ENCODE results near the gene LDLRAD4.
"Not testable (repeated sequence)": the region's sequence is repeated elsewhere in the genome, so short reads cannot be mapped to it uniquely, and the experiment has no call there.

Gene LDLRAD4

DNA sequence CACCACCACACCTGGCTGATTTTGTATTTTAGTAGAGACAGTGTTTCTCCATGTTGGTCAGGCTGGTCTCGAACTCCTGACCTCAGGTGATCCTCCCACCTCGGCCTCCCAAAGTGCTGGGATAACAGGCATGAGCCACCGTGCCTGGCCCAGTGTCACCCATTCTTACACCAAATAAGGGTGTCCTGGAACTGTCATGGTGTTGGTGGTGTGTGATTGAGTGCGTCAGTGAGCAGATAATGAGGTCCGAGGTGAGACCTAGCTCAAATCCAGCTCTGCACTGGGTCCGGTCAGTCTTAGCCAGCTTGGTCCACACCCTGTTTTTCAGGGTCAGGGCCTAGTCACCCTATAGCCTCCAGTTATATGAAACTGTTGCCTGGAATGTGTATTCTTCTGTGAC is 270.7 kb downstream of the LDLRAD4 start:
- not testable (repeated sequence) for H3K9me3 ChIP-seq (ENCODE audit: control insufficient read depth, insufficient read depth, low read depth, low read length); H3K4me3 ChIP-seq (ENCODE audit: low read depth, low read length); H3K27ac ChIP-seq (ENCODE audit: low read depth, low read length); H3K36me3 ChIP-seq (ENCODE audit: control insufficient read depth, insufficient read depth, low read length); H3K27me3 ChIP-seq (ENCODE audit: control insufficient read depth, insufficient read depth, low read length); H3K9ac ChIP-seq (ENCODE audit: low read length)
- peaks cover 20% of the 10 kb centered on the region for H3K4me1 ChIP-seq (ENCODE audit: control insufficient read depth, insufficient read depth, low read length)

GRCh38 chr18:13491138-13491537 is 272.6 kb downstream of the LDLRAD4 start:
- Histone ChIP-seq H3K27ac (ENCODE audit: low read depth, low read length) (no peak overlapping the region), H3K27me3 (ENCODE audit: control insufficient read depth, insufficient read depth, low read length) (no peaks in the 10 kb centered on the region), H3K9ac (ENCODE audit: low read length) (no peak overlapping the region), H3K4me1 (ENCODE audit: control insufficient read depth, insufficient read depth, low read length) (peaks cover 25% of the 10 kb centered on the region), H3K4me3 (ENCODE audit: low read depth, low read length) (no peak overlapping the region), H3K9me3 (ENCODE audit: control insufficient read depth, insufficient read depth, low read depth, low read length) (no peaks in the 10 kb centered on the region), H3K36me3 (ENCODE audit: control insufficient read depth, insufficient read depth, low read length) (no peaks in the 10 kb centered on the region)

DNA sequence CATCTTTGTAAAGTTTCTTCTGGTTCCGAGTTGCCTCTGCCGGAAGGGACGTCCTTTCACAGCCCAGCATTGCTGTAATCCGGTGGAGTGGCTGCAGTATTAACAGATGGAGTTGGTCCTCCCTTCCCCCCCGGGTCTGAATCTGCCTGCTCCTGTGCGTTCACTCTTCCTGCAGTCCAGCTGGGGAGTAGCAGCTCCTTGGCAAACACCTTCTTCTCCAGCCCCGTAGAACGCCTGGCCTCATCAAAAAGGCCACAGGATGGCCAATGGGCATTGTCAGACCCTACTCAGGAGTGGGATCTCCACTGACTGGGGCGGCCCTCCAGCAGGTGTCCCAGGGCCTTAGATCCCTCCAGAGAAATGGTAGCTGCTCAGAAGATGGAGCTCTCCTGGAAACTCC is 273.8 kb downstream of the LDLRAD4 start:
- H3K9ac ChIP-seq (ENCODE audit: low read length) = no peak overlapping the region
- H3K27ac ChIP-seq (ENCODE audit: low read depth, low read length) = no peak overlapping the region
- H3K9me3 ChIP-seq (ENCODE audit: control insufficient read depth, insufficient read depth, low read depth, low read length) = no peaks in the 10 kb centered on the region
- peaks cover 14% of the 10 kb centered on the region for H3K4me1 ChIP-seq (ENCODE audit: control insufficient read depth, insufficient read depth, low read length)
- H3K27me3 ChIP-seq (ENCODE audit: control insufficient read depth, insufficient read depth, low read length) = no peaks in the 10 kb centered on the region
- no peaks in the 10 kb centered on the region for H3K36me3 ChIP-seq (ENCODE audit: control insufficient read depth, insufficient read depth, low read length)
- H3K4me3 ChIP-seq (ENCODE audit: low read depth, low read length) = no peak overlapping the region

GRCh38 chr18:13493079-13493478 is 274.5 kb downstream of the LDLRAD4 start:
- Histone ChIP-seq H3K4me1 (ENCODE audit: control insufficient read depth, insufficient read depth, low read length) (peaks cover 7% of the 10 kb centered on the region), H3K9me3 (ENCODE audit: control insufficient read depth, insufficient read depth, low read depth, low read length) (peaks cover 5% of the 10 kb centered on the region), H3K27me3 (ENCODE audit: control insufficient read depth, insufficient read depth, low read length) (no peaks in the 10 kb centered on the region), H3K27ac (ENCODE audit: low read depth, low read length) (no peak overlapping the region), H3K9ac (ENCODE audit: low read length) (no peak overlapping the region), H3K36me3 (ENCODE audit: control insufficient read depth, insufficient read depth, low read length) (no peaks in the 10 kb centered on the region), H3K4me3 (ENCODE audit: low read depth, low read length) (no peak overlapping the region)

DNA sequence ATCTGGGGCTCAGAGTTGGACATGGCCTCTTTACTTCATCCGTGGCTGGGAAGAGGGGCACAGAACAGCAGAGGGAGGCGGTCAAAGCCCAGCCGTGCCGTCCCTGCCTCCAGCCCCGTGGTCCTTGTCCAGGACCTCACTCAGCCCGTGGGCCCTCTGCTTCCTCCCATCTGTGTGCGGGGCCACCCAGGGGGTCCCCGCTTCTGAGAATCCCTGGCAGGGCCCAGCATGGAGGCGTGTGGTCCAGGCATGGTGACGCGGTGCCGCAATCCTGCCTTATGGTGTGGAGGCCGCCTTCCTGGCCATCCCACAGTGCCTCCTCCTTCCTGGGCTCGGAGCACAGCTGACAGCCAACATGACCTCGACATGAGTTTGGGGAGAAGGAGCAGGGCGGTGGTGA is 275.2 kb downstream of the LDLRAD4 start:
- Histone ChIP-seq H3K4me3 (ENCODE audit: low read depth, low read length) (no peak overlapping the region), H3K27me3 (ENCODE audit: control insufficient read depth, insufficient read depth, low read length) (no peaks in the 10 kb centered on the region), H3K36me3 (ENCODE audit: control insufficient read depth, insufficient read depth, low read length) (peaks cover 5% of the 10 kb centered on the region; the same call in 1 of the 2 replicates), H3K9me3 (ENCODE audit: control insufficient read depth, insufficient read depth, low read depth, low read length) (peaks cover 12% of the 10 kb centered on the region), H3K27ac (ENCODE audit: low read depth, low read length) (no peak overlapping the region), H3K4me1 (ENCODE audit: control insufficient read depth, insufficient read depth, low read length) (peaks cover 6% of the 10 kb centered on the region), H3K9ac (ENCODE audit: low read length) (no peak overlapping the region)

- Histone ChIP-seq H3K9ac (ENCODE audit: low read length) (no peak overlapping the region), H3K4me1 (ENCODE audit: control insufficient read depth, insufficient read depth, low read length) (peaks cover 12% of the 10 kb centered on the region), H3K9me3 (ENCODE audit: control insufficient read depth, insufficient read depth, low read depth, low read length) (peaks cover 24% of the 10 kb centered on the region), H3K27me3 (ENCODE audit: control insufficient read depth, insufficient read depth, low read length) (no peaks in the 10 kb centered on the region), H3K36me3 (ENCODE audit: control insufficient read depth, insufficient read depth, low read length) (peaks cover 10% of the 10 kb centered on the region; the same call in 1 of the 2 replicates), H3K27ac (ENCODE audit: low read depth, low read length) (no peak overlapping the region), H3K4me3 (ENCODE audit: low read depth, low read length) (no peak overlapping the region)
Observed at GRCh38 chr18:13494871-13495445, 276.4 kb downstream of the LDLRAD4 start.

GRCh38 chr18:13495961-13496360 is 277.4 kb downstream of the LDLRAD4 start:
- no peak overlapping the region for H3K4me3 ChIP-seq (ENCODE audit: low read depth, low read length)
- H3K4me1 ChIP-seq (ENCODE audit: control insufficient read depth, insufficient read depth, low read length) = peaks cover 21% of the 10 kb centered on the region
- H3K36me3 ChIP-seq (ENCODE audit: control insufficient read depth, insufficient read depth, low read length) = peaks cover 10% of the 10 kb centered on the region; the same call in 1 of the 2 replicates
- no peak overlapping the region for H3K9ac ChIP-seq (ENCODE audit: low read length)
- H3K27ac ChIP-seq (ENCODE audit: low read depth, low read length) = no peak overlapping the region
- peaks cover 24% of the 10 kb centered on the region for H3K9me3 ChIP-seq (ENCODE audit: control insufficient read depth, insufficient read depth, low read depth, low read length)
- H3K27me3 ChIP-seq (ENCODE audit: control insufficient read depth, insufficient read depth, low read length) = no peaks in the 10 kb centered on the region; the same call in 1 of the 2 replicates

DNA sequence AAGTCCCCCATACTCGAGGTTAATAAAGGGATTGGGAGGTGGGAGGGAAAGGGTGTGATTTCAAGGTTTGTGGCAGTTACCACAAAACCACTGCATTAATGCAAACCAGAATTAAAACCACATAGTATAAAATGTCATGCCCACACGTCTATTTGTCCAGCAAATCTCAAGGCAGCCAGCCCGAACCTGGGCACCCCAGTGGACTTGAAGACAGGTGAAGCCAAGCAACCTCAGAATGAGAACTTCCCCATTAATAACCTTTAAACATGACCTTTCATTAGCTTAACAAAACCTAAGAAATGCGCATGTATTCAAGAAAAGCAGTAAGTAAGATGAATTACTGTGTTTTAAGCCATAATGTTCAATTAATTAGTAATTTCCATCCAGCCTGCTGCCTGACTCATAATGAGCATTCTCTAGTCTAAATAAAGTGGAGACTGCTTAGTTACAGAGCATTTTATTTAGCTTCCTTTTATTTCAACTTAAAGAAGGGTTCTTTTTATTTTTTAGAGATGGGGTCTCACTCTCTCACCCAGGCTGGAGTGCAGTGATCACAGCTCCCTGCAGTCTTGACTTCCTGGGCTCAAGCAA is 278.2 kb downstream of the LDLRAD4 start:
- Histone ChIP-seq H3K4me3 (ENCODE audit: low read depth, low read length) (no peak overlapping the region), H3K27ac (ENCODE audit: low read depth, low read length) (no peak overlapping the region), H3K27me3 (ENCODE audit: control insufficient read depth, insufficient read depth, low read length) (no peaks in the 10 kb centered on the region; the same call in 1 of the 2 replicates), H3K36me3 (ENCODE audit: control insufficient read depth, insufficient read depth, low read length) (peaks cover 10% of the 10 kb centered on the region; the same call in 1 of the 2 replicates), H3K4me1 (ENCODE audit: control insufficient read depth, insufficient read depth, low read length) (peaks cover 29% of the 10 kb centered on the region), H3K9me3 (ENCODE audit: control insufficient read depth, insufficient read depth, low read depth, low read length) (peaks cover 24% of the 10 kb centered on the region), H3K9ac (ENCODE audit: low read length) (no peak overlapping the region)

GRCh38 chr18:13499803-13500202 is 281.2 kb downstream of the LDLRAD4 start:
- H3K36me3 ChIP-seq (ENCODE audit: control insufficient read depth, insufficient read depth, low read length) = peaks cover 10% of the 10 kb centered on the region; the same call in 1 of the 2 replicates
- peaks cover 38% of the 10 kb centered on the region for H3K4me1 ChIP-seq (ENCODE audit: control insufficient read depth, insufficient read depth, low read length)
- H3K9me3 ChIP-seq (ENCODE audit: control insufficient read depth, insufficient read depth, low read depth, low read length) = peaks cover 24% of the 10 kb centered on the region
- peak overlapping the region; percentile 75 for H3K9ac ChIP-seq (ENCODE audit: low read length)
- no peaks in the 10 kb centered on the region; the same call in 1 of the 2 replicates for H3K27me3 ChIP-seq (ENCODE audit: control insufficient read depth, insufficient read depth, low read length)
- peak overlapping the region; percentile 88 for H3K27ac ChIP-seq (ENCODE audit: low read depth, low read length)
- peak overlapping the region; percentile 46 for H3K4me3 ChIP-seq (ENCODE audit: low read depth, low read length)

DNA sequence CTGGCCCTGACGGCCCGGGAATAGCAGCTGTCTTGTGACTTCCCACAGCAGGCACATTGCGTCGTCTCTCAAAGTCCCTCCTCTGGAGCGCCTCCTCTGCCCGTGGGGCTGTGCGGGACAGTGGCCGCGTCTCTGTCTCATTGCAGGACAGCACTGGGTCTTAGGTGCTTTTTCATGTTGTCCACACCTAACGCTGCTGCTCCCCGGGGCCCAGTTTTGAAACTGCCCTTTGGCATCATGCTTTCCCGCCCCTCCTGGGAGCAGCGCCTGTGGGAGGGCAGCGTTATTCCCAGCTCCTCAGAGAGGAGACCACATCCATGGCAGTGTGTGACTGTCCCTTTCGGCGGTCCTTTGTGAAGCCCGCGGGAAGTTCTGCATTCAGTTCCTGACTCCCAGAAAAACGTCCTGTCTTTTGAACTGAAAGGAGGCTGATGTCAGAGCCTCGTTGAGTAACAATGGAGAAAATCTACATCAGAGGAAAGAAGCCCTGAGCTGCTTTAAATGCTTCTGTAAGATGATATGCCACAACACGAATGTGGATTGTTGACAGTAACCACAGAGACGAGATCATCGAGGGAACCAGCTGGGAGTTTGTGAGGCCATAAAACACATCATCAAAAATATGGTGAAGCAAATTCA is 281.8 kb downstream of the LDLRAD4 start:
- peak overlapping the region; percentile 46 for H3K4me3 ChIP-seq (ENCODE audit: low read depth, low read length)

More for the DNA sequence above, 281.8 kb downstream of the LDLRAD4 start:
- Histone ChIP-seq H3K9me3 (ENCODE audit: control insufficient read depth, insufficient read depth, low read depth, low read length) (peaks cover 24% of the 10 kb centered on the region), H3K9ac (ENCODE audit: low read length) (peak overlapping the region; percentile 75), H3K27me3 (ENCODE audit: control insufficient read depth, insufficient read depth, low read length) (no peaks in the 10 kb centered on the region; the same call in 1 of the 2 replicates), H3K27ac (ENCODE audit: low read depth, low read length) (peak overlapping the region; percentile 88), H3K4me1 (ENCODE audit: control insufficient read depth, insufficient read depth, low read length) (peaks cover 34% of the 10 kb centered on the region), H3K36me3 (ENCODE audit: control insufficient read depth, insufficient read depth, low read length) (peaks cover 10% of the 10 kb centered on the region; the same call in 1 of the 2 replicates)

All from HUES6 (cell line).